Measurements from ENCODE around the gene TLR4.

Gene TLR4

GRCh38 chr9:117704024-117704575 is at the start of gene TLR4:
Gene TLR4 (plus strand): TSS chr9:117704403. CDS start chr9:117704473, 70 bp downstream.
- peak; percentile 30 for DNase-seq

GRCh38 chr9:117656002-117656401 is 48.2 kb upstream of the TLR4 start:
- DNase-seq: no peak

GRCh38 chr9:117662651-117663050 is 41.6 kb upstream of the TLR4 start:
- DNase-seq: no peak

GRCh38 chr9:117664419-117664818 is 39.8 kb upstream of the TLR4 start:
- no peak for DNase-seq

GRCh38 chr9:117665601-117666385 is 38.4 kb upstream of the TLR4 start:
- no peak for DNase-seq

GRCh38 chr9:117671468-117671867 is 32.7 kb upstream of the TLR4 start:
- no peak for DNase-seq

- DNase-seq: no peak
Measured at GRCh38 chr9:117672369-117672768, 31.8 kb upstream of the TLR4 start.

- no peak for DNase-seq
Measured at GRCh38 chr9:117677572-117677971, 26.6 kb upstream of the TLR4 start.

- DNase-seq: no peak
Measured at GRCh38 chr9:117678871-117679270, 25.3 kb upstream of the TLR4 start.

- DNase-seq: no peak
Measured at GRCh38 chr9:117679416-117679815, 24.8 kb upstream of the TLR4 start.

- no peak for DNase-seq
Measured at GRCh38 chr9:117681888-117682287, 22.3 kb upstream of the TLR4 start.

GRCh38 chr9:117682955-117683710 is 21.1 kb upstream of the TLR4 start:
- DNase-seq: no peak

- no peak for DNase-seq
Measured at GRCh38 chr9:117687532-117687931, 16.7 kb upstream of the TLR4 start.

- no peak for DNase-seq
Measured at GRCh38 chr9:117691367-117691766, 12.8 kb upstream of the TLR4 start.

- no peak for DNase-seq
Measured at GRCh38 chr9:117696154-117696553, 8.0 kb upstream of the TLR4 start.

- no peak for DNase-seq
Measured at GRCh38 chr9:117697046-117697445, 7.2 kb upstream of the TLR4 start.

- no peak for DNase-seq
Measured at GRCh38 chr9:117703537-117703936, 666 bp upstream of the TLR4 start.

- DNase-seq: no peak
Measured at GRCh38 chr9:117704597-117704996, 394 bp downstream of the TLR4 start.

GRCh38 chr9:117705386-117705785 is 1.2 kb downstream of the TLR4 start:
- DNase-seq: no peak

- no peak for DNase-seq
Measured at GRCh38 chr9:117706421-117707116, 2.4 kb downstream of the TLR4 start.

- DNase-seq: peak; percentile 37
Measured at GRCh38 chr9:117707561-117707960, 3.4 kb downstream of the TLR4 start.

- DNase-seq: no peak
Measured at GRCh38 chr9:117709936-117710335, 5.7 kb downstream of the TLR4 start.

GRCh38 chr9:117714282-117714681 is 10.1 kb downstream of the TLR4 start:
- no peak for DNase-seq
